ENCODE results near the gene TRIM10. TPM values are rescaled to one million over a fixed set of nuclear protein-coding genes. Genes with fewer than 3 reads are reported as not detected.

TRIM10 gene
- total and polyA plus RNA-seq, 10 of the 15 experiments (the other 5 are each of a cell fraction or from before 2014, with no cell fraction given), result 0.01 TPM; not detected in 9

DNA sequence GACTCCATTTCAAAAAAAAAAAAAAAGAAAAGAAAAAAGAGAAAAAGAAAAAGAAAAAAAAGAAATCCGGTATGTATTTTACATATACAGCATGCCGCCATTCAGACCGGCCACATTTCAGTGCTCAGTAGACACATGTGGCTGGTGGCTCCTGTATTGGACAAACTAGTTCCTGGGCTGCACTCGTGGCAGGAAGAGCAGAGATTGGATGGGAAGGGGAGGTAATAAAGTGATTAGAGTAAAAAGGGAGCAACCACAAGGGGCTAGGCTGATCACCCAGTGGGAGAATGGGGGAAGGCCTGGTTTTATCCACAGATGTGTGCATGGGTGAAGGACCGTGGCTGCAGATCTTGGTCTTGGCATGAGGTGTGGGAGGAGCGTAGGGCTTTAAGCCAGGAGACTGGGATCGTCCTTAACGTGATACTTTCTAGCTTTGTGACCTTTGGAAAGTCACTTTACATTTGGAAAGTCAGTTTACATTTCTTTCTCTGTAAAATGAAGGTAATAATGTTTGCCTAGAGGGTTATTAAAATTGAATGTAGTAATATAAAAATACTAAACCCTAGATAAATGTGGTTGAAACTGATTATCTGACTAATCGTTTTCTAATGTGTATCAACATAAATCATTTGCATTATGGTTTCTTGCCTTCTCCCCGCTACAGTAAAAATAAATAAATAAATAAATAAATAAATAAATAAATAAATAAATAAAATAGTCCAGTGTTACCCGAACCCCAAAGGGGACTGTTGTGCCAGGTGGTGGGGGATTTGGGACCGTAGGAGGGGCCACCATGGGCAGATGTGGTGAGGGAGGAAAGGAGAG, 1.5 kb upstream of the TRIM10 start:
- ChIA-PET RAD21 (ENCODE audit: unreplicated experiment) (no interaction called here), POLR2A (no interaction called here), SMC1A (ENCODE audit: uncharacterized antibody, unreplicated experiment) (interaction anchor here (0.9 kb wide), 1 partner anchor 27 kb away, joined by 3 read pairs; the partner anchor contains the start of gene TRIM40), CTCF (interaction anchor here (1.6 kb wide), 1 partner anchor 59 kb away, joined by 4 read pairs; no protein-coding TSS in a partner anchor)
- Histone ChIP-seq H3K27ac (ENCODE audit: control insufficient read depth, insufficient read depth) (no peak overlapping the region), H3K79me2 (ENCODE audit: control insufficient read depth, insufficient read depth, low read length) (no peaks in the 10 kb centered on the region), H2AFZ (ENCODE audit: control insufficient read depth, low read depth, low read length) (no peak overlapping the region), H3K9ac (ENCODE audit: control insufficient read depth, insufficient read depth, low read length) (no peak overlapping the region), H3K4me3 (no peak overlapping the region), H3K9me3 (replicated peaks; ENCODE audit: control insufficient read depth, insufficient read depth, low read length) (no peaks in the 10 kb centered on the region), H3K36me3 (ENCODE audit: control insufficient read depth in 2 of 2, insufficient read depth in 2 of 2, low read length in 1 of 2) (no peaks in the 10 kb centered on the region), H3K4me1 (ENCODE audit: control insufficient read depth, insufficient read depth, low read length) (peaks cover 4% of the 10 kb centered on the region; the same call in 1 of the 2 replicates), H4K20me1 (ENCODE audit: control insufficient read depth, insufficient read depth) (no peaks in the 10 kb centered on the region), H3K27me3 (replicated peaks in 1 of 2; ENCODE audit: control insufficient read depth in 2 of 2, insufficient read depth in 2 of 2, low read length in 1 of 2) (peaks cover 2% of the 10 kb centered on the region in 2 experiments; a peak in 3 of 4 replicates), H3K4me2 (ENCODE audit: control insufficient read depth, insufficient read depth) (no peak overlapping the region)
- BruUV-seq (replicated peaks), result no TSS peak
- no peak for ATAC-seq
- in situ Hi-C loops (cut with MboI), result no loop called here
- intact Hi-C loops (cut with micrococcal nuclease; ENCODE audit: unreplicated experiment), result no loop called here
- FAIRE-seq, result no peak
- WGBS (ENCODE audit: insufficient coverage, insufficient replicate concordance, low lambda C conversion rate, missing lambda C conversion rate), result 52% methylated on average over 12 of the region's 12 CpGs
- no peak for DNase-seq (ENCODE audit: low read depth, low spot score)
- TF ChIP-seq YBX1 (IDR thresholded peaks at IDR 0.05) (no peak), SIN3A (IDR thresholded peaks at IDR 0.05; ENCODE audit: low read depth, low read length) (no peak), BRCA1 (IDR thresholded peaks at IDR 0.05; ENCODE audit: low read depth, low read length) (no peak), IRF4 (IDR thresholded peaks at IDR 0.05; ENCODE audit: low read depth, low read length) (no peak)
- TF ChIP-seq, protein P1, sequence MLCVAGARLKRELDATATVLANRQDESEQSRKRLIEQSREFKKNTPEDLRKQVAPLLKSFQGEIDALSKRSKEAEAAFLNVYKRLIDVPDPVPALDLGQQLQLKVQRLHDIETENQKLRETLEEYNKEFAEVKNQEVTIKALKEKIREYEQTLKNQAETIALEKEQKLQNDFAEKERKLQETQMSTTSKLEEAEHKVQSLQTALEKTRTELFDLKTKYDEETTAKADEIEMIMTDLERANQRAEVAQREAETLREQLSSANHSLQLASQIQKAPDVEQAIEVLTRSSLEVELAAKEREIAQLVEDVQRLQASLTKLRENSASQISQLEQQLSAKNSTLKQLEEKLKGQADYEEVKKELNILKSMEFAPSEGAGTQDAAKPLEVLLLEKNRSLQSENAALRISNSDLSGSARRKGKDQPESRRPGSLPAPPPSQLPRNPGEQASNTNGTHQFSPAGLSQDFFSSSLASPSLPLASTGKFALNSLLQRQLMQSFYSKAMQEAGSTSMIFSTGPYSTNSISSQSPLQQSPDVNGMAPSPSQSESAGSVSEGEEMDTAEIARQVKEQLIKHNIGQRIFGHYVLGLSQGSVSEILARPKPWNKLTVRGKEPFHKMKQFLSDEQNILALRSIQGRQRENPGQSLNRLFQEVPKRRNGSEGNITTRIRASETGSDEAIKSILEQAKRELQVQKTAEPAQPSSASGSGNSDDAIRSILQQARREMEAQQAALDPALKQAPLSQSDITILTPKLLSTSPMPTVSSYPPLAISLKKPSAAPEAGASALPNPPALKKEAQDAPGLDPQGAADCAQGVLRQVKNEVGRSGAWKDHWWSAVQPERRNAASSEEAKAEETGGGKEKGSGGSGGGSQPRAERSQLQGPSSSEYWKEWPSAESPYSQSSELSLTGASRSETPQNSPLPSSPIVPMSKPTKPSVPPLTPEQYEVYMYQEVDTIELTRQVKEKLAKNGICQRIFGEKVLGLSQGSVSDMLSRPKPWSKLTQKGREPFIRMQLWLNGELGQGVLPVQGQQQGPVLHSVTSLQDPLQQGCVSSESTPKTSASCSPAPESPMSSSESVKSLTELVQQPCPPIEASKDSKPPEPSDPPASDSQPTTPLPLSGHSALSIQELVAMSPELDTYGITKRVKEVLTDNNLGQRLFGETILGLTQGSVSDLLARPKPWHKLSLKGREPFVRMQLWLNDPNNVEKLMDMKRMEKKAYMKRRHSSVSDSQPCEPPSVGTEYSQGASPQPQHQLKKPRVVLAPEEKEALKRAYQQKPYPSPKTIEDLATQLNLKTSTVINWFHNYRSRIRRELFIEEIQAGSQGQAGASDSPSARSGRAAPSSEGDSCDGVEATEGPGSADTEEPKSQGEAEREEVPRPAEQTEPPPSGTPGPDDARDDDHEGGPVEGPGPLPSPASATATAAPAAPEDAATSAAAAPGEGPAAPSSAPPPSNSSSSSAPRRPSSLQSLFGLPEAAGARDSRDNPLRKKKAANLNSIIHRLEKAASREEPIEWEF (IDR thresholded peaks at IDR 0.05; ENCODE audit: insufficient replicate concordance, low read depth, low read length), result no peak
- TF ChIP-seq, protein P2, sequence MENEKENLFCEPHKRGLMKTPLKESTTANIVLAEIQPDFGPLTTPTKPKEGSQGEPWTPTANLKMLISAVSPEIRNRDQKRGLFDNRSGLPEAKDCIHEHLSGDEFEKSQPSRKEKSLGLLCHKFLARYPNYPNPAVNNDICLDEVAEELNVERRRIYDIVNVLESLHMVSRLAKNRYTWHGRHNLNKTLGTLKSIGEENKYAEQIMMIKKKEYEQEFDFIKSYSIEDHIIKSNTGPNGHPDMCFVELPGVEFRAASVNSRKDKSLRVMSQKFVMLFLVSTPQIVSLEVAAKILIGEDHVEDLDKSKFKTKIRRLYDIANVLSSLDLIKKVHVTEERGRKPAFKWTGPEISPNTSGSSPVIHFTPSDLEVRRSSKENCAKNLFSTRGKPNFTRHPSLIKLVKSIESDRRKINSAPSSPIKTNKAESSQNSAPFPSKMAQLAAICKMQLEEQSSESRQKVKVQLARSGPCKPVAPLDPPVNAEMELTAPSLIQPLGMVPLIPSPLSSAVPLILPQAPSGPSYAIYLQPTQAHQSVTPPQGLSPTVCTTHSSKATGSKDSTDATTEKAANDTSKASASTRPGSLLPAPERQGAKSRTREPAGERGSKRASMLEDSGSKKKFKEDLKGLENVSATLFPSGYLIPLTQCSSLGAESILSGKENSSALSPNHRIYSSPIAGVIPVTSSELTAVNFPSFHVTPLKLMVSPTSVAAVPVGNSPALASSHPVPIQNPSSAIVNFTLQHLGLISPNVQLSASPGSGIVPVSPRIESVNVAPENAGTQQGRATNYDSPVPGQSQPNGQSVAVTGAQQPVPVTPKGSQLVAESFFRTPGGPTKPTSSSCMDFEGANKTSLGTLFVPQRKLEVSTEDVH (IDR thresholded peaks at IDR 0.05; ENCODE audit: low read depth, partially characterized antibody), result no peak
- TF ChIP-seq, protein P3, sequence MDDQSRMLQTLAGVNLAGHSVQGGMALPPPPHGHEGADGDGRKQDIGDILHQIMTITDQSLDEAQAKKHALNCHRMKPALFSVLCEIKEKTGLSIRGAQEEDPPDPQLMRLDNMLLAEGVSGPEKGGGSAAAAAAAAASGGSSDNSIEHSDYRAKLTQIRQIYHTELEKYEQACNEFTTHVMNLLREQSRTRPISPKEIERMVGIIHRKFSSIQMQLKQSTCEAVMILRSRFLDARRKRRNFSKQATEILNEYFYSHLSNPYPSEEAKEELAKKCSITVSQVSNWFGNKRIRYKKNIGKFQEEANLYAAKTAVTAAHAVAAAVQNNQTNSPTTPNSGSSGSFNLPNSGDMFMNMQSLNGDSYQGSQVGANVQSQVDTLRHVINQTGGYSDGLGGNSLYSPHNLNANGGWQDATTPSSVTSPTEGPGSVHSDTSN (IDR thresholded peaks at IDR 0.05; ENCODE audit: insufficient replicate concordance, low read depth, low read length), result no peak
- TF ChIP-seq, protein P4, sequence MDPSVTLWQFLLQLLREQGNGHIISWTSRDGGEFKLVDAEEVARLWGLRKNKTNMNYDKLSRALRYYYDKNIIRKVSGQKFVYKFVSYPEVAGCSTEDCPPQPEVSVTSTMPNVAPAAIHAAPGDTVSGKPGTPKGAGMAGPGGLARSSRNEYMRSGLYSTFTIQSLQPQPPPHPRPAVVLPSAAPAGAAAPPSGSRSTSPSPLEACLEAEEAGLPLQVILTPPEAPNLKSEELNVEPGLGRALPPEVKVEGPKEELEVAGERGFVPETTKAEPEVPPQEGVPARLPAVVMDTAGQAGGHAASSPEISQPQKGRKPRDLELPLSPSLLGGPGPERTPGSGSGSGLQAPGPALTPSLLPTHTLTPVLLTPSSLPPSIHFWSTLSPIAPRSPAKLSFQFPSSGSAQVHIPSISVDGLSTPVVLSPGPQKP (IDR thresholded peaks at IDR 0.05; ENCODE audit: low read depth, low read length), result no peak
